ENCODE results near the gene WDR35. TPM values are rescaled to one million over a fixed set of nuclear protein-coding genes. Genes with fewer than 3 reads are reported as not detected.

The WDR35 gene
- total RNA-seq, 2 experiments from 2014 or later = 2.9 to 3.9 TPM

GRCh38 chr2:20005891-20006470 is 16.1 kb upstream of the WDR35 start:
- H3K27me3 Mint-ChIP-seq (ENCODE audit: low read depth) = peaks cover 31% of the 10 kb centered on the region
- no peaks in the 10 kb centered on the region for H3K4me1 Mint-ChIP-seq (ENCODE audit: low read depth)
- ATAC-seq (no peak), DNase-seq (no peak)
- no peak overlapping the region for H3K27ac Mint-ChIP-seq
- POLR2A ChIA-PET = no interaction called here
- no peaks in the 10 kb centered on the region for H3K36me3 Mint-ChIP-seq (ENCODE audit: low read depth)
- H3K9me3 Mint-ChIP-seq (ENCODE audit: insufficient read depth) = no peaks in the 10 kb centered on the region
- no peak overlapping the region for H3K4me3 Mint-ChIP-seq
- CTCF ChIA-PET = no interaction called here

GRCh38 chr2:20005067-20005627 is 15.2 kb upstream of the WDR35 start:
- POLR2A ChIA-PET = no interaction called here

GRCh38 chr2:20001361-20001863 is 11.5 kb upstream of the WDR35 start:
- no peaks in the 10 kb centered on the region for H3K4me1 Mint-ChIP-seq (ENCODE audit: low read depth)
- ChIA-PET CTCF (interaction anchor here (3.9 kb wide), 1 partner anchor 14 kb away, joined by 27 read pairs; no protein-coding TSS in a partner anchor), POLR2A (no interaction called here)
- no peak overlapping the region for H3K27ac Mint-ChIP-seq
- no peak overlapping the region for H3K4me3 Mint-ChIP-seq
- H3K9me3 Mint-ChIP-seq (ENCODE audit: insufficient read depth) = no peaks in the 10 kb centered on the region
- ATAC-seq (no peak), DNase-seq (no peak)
- H3K27me3 Mint-ChIP-seq (ENCODE audit: low read depth) = peaks cover 26% of the 10 kb centered on the region
- no peaks in the 10 kb centered on the region for H3K36me3 Mint-ChIP-seq (ENCODE audit: low read depth)

More at GRCh38 chr2:20005067-20005627, 15.2 kb upstream of the WDR35 start:
- ATAC-seq (no peak), DNase-seq (no peak)
- no peaks in the 10 kb centered on the region for H3K36me3 Mint-ChIP-seq (ENCODE audit: low read depth)
- H3K27me3 Mint-ChIP-seq (ENCODE audit: low read depth) = peaks cover 28% of the 10 kb centered on the region
- H3K9me3 Mint-ChIP-seq (ENCODE audit: insufficient read depth) = no peaks in the 10 kb centered on the region
- H3K27ac Mint-ChIP-seq = no peak overlapping the region
- H3K4me3 Mint-ChIP-seq = no peak overlapping the region
- no peaks in the 10 kb centered on the region for H3K4me1 Mint-ChIP-seq (ENCODE audit: low read depth)
- CTCF ChIA-PET = interaction anchor here (3.9 kb wide), 1 partner anchor 10 kb away, joined by 27 read pairs; no protein-coding TSS in a partner anchor

- Mint-ChIP-seq H3K36me3 (ENCODE audit: low read depth) (no peaks in the 10 kb centered on the region), H3K9me3 (ENCODE audit: insufficient read depth) (no peaks in the 10 kb centered on the region), H3K4me3 (no peak overlapping the region), H3K4me1 (ENCODE audit: low read depth) (peaks cover 18% of the 10 kb centered on the region), H3K27me3 (ENCODE audit: low read depth) (peaks cover 28% of the 10 kb centered on the region), H3K27ac (no peak overlapping the region)
- DNase-seq (no peak), ATAC-seq (no peak)
- ChIA-PET CTCF (interaction anchor here (1.5 kb wide), 1 partner anchor 22 kb away, joined by 8 read pairs; no protein-coding TSS in a partner anchor), POLR2A (no interaction called here)
Measured at GRCh38 chr2:19993731-19994130, 3.8 kb upstream of the WDR35 start.

- Mint-ChIP-seq H3K36me3 (ENCODE audit: low read depth) (no peaks in the 10 kb centered on the region), H3K4me3 (no peak overlapping the region), H3K27me3 (ENCODE audit: low read depth) (peaks cover 21% of the 10 kb centered on the region), H3K4me1 (ENCODE audit: low read depth) (peaks cover 21% of the 10 kb centered on the region), H3K27ac (no peak overlapping the region), H3K9me3 (ENCODE audit: insufficient read depth) (no peaks in the 10 kb centered on the region)
- ChIA-PET POLR2A (no interaction called here), CTCF (interaction anchor here (1.3 kb wide), 1 partner anchor 24 kb away, joined by 8 read pairs; no protein-coding TSS in a partner anchor)
- DNase-seq (no peak), ATAC-seq (no peak)
Measured at GRCh38 chr2:19991895-19992294, 2.0 kb upstream of the WDR35 start.

GRCh38 chr2:19990416-19990728 is 467 bp upstream of the WDR35 start:
- Mint-ChIP-seq H3K27me3 (ENCODE audit: low read depth) (peaks cover 21% of the 10 kb centered on the region), H3K36me3 (ENCODE audit: low read depth) (no peaks in the 10 kb centered on the region), H3K4me3 (peak overlapping the region; percentile 85), H3K4me1 (ENCODE audit: low read depth) (peaks cover 21% of the 10 kb centered on the region), H3K9me3 (ENCODE audit: insufficient read depth) (no peaks in the 10 kb centered on the region), H3K27ac (peak overlapping the region; percentile 85)
- CTCF ChIA-PET = interaction anchor here (0.9 to 3.2 kb wide), 2 partner anchors 25 to 101 kb away, joined by 3 to 13 read pairs; no protein-coding TSS in a partner anchor
- ATAC-seq = no peak
- DNase-seq = no peak
- POLR2A ChIA-PET = no interaction called here

GRCh38 chr2:19989342-19989666 is 601 bp downstream of the WDR35 start:
- ChIA-PET POLR2A (interaction anchor here (0.6 to 1.1 kb wide), 2 partner anchors 8 to 66 kb away, joined by 3 read pairs; no protein-coding TSS in a partner anchor), CTCF (interaction anchor here (3.2 kb wide), 1 partner anchor 26 kb away, joined by 13 read pairs; no protein-coding TSS in a partner anchor)
- DNase-seq (no peak), ATAC-seq (no peak)
- Mint-ChIP-seq H3K36me3 (ENCODE audit: low read depth) (peaks cover 1% of the 10 kb centered on the region), H3K27ac (peak overlapping the region; percentile 85), H3K9me3 (ENCODE audit: insufficient read depth) (no peaks in the 10 kb centered on the region), H3K4me1 (ENCODE audit: low read depth) (peaks cover 22% of the 10 kb centered on the region), H3K27me3 (ENCODE audit: low read depth) (peaks cover 20% of the 10 kb centered on the region), H3K4me3 (peak overlapping the region; percentile 85)

- no peak for ATAC-seq
- H3K27ac Mint-ChIP-seq = no peak overlapping the region
- H3K27me3 Mint-ChIP-seq (ENCODE audit: low read depth) = peaks cover 17% of the 10 kb centered on the region
- peak overlapping the region; percentile 85 for H3K4me3 Mint-ChIP-seq
- peaks cover 3% of the 10 kb centered on the region for H3K36me3 Mint-ChIP-seq (ENCODE audit: low read depth)
- no peak for DNase-seq
- ChIA-PET POLR2A (no interaction called here), CTCF (interaction anchor here (3.2 kb wide), 1 partner anchor 27 kb away, joined by 13 read pairs; no protein-coding TSS in a partner anchor)
- no peaks in the 10 kb centered on the region for H3K9me3 Mint-ChIP-seq (ENCODE audit: insufficient read depth)
- H3K4me1 Mint-ChIP-seq (ENCODE audit: low read depth) = peaks cover 22% of the 10 kb centered on the region
Measured at GRCh38 chr2:19988600-19988999, 1.3 kb downstream of the WDR35 start.

- H3K4me3 Mint-ChIP-seq = no peak overlapping the region
- no peak for DNase-seq
- no peak overlapping the region for H3K27ac Mint-ChIP-seq
- H3K9me3 Mint-ChIP-seq (ENCODE audit: insufficient read depth) = no peaks in the 10 kb centered on the region
- no peak for ATAC-seq
- H3K36me3 Mint-ChIP-seq (ENCODE audit: low read depth) = peaks cover 3% of the 10 kb centered on the region
- peaks cover 22% of the 10 kb centered on the region for H3K4me1 Mint-ChIP-seq (ENCODE audit: low read depth)
- peaks cover 12% of the 10 kb centered on the region for H3K27me3 Mint-ChIP-seq (ENCODE audit: low read depth)
- ChIA-PET CTCF (interaction anchor here (3.2 kb wide), 1 partner anchor 28 kb away, joined by 13 read pairs; no protein-coding TSS in a partner anchor), POLR2A (no interaction called here)
Measured at GRCh38 chr2:19987936-19988335, 2.0 kb downstream of the WDR35 start.

- H3K4me3 Mint-ChIP-seq = no peak overlapping the region
- no peaks in the 10 kb centered on the region for H3K9me3 Mint-ChIP-seq (ENCODE audit: insufficient read depth)
- ATAC-seq (no peak), DNase-seq (no peak)
- ChIA-PET CTCF (interaction anchor here (0.9 kb wide), 1 partner anchor 34 kb away, joined by 3 read pairs; no protein-coding TSS in a partner anchor), POLR2A (no interaction called here)
- peaks cover 9% of the 10 kb centered on the region for H3K36me3 Mint-ChIP-seq (ENCODE audit: low read depth)
- H3K27me3 Mint-ChIP-seq (ENCODE audit: low read depth) = no peaks in the 10 kb centered on the region
- peaks cover 5% of the 10 kb centered on the region for H3K4me1 Mint-ChIP-seq (ENCODE audit: low read depth)
- H3K27ac Mint-ChIP-seq = no peak overlapping the region
Measured at GRCh38 chr2:19982268-19982667, 7.6 kb downstream of the WDR35 start.

GRCh38 chr2:19979932-19980331 is 10.0 kb downstream of the WDR35 start:
- H3K27me3 Mint-ChIP-seq (ENCODE audit: low read depth) = no peaks in the 10 kb centered on the region
- ChIA-PET POLR2A (no interaction called here), CTCF (interaction anchor here (0.7 kb wide), 1 partner anchor 35 kb away, joined by 3 read pairs; no protein-coding TSS in a partner anchor)
- no peaks in the 10 kb centered on the region for H3K9me3 Mint-ChIP-seq (ENCODE audit: insufficient read depth)
- DNase-seq = no peak
- H3K4me1 Mint-ChIP-seq (ENCODE audit: low read depth) = peaks cover 4% of the 10 kb centered on the region
- ATAC-seq = no peak
- no peak overlapping the region for H3K27ac Mint-ChIP-seq
- H3K36me3 Mint-ChIP-seq (ENCODE audit: low read depth) = peaks cover 9% of the 10 kb centered on the region
- H3K4me3 Mint-ChIP-seq = no peak overlapping the region

- H3K4me3 Mint-ChIP-seq = no peak overlapping the region
- ChIA-PET CTCF (no interaction called here), POLR2A (interaction anchor here (0.6 kb wide), 1 partner anchor 509 kb away, joined by 3 read pairs; no protein-coding TSS in a partner anchor)
- peaks cover 12% of the 10 kb centered on the region for H3K4me1 Mint-ChIP-seq (ENCODE audit: low read depth)
- H3K27me3 Mint-ChIP-seq (ENCODE audit: low read depth) = no peaks in the 10 kb centered on the region
- H3K36me3 Mint-ChIP-seq (ENCODE audit: low read depth) = peaks cover 2% of the 10 kb centered on the region
- H3K27ac Mint-ChIP-seq = no peak overlapping the region
- DNase-seq (no peak), ATAC-seq (no peak)
- H3K9me3 Mint-ChIP-seq (ENCODE audit: insufficient read depth) = no peaks in the 10 kb centered on the region
Measured at GRCh38 chr2:19973466-19973865, 16.4 kb downstream of the WDR35 start.

All from activated CD8-positive, alpha-beta T cell treated with anti-CD3 and anti-CD28 coated beads, Interleukin-2, amount 10 ng/mL, durations not matched to agents 7 days and 5 days (primary cell).